ENCODE results near the gene NKRF. TPM values are rescaled to one million over a fixed set of nuclear protein-coding genes. Genes with fewer than 3 reads are reported as not detected.

The NKRF gene
- total RNA-seq, 1 experiment from 2014 or later, result 9.1 TPM

DNA sequence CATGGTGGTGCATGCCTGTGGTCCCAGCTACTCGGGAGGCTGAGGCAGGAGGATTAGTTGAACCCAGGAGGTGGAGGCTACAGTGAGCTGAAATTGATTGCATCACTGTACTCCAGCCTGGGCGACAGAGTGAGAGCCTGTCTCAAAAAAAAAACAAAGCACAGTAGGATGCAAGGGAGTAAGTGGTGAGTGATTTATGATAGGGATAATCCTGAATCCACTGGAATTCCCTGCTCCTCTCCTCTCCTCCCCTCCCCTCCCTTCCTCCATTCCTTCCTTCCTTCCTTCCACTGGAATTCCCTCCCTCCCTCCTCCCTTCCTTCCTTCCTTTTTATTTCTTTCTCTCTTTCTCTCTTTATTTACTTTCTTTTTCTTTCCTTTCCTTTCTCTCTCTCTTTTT, 40.9 kb upstream of the NKRF start:
- CTCF ChIA-PET, result no interaction called here
- Histone ChIP-seq H3K27ac (ENCODE audit: low read length) (no peak overlapping the region), H3K4me1 (ENCODE audit: insufficient read depth, low read length) (no peaks in the 10 kb centered on the region), H3K9ac (ENCODE audit: low read length) (no peak overlapping the region), H3F3A (ENCODE audit: low read length, unreplicated experiment) (no peaks in the 10 kb centered on the region), H3K4me3 (ENCODE audit: low read length) (no peak overlapping the region), H3K9me3 (ENCODE audit: low read length) (no peaks in the 10 kb centered on the region), H3K9me2 (replicated peaks; ENCODE audit: low read length) (no peaks in the 10 kb centered on the region), H3K27me3 (ENCODE audit: low read length) (no peaks in the 10 kb centered on the region), H3K36me3 (ENCODE audit: low read depth, low read length) (no peaks in the 10 kb centered on the region), H2AFZ (ENCODE audit: low read length) (no peak overlapping the region), H3K79me2 (ENCODE audit: low read length) (no peaks in the 10 kb centered on the region), H4K20me1 (ENCODE audit: low read length) (no peaks in the 10 kb centered on the region), H3K4me2 (ENCODE audit: low read length) (no peak overlapping the region)
- DNase-seq (no peak), ATAC-seq (no peak)
- POLR2A ChIA-PET (ENCODE audit: unreplicated experiment), result no interaction called here
- TF ChIP-seq EZH2 (IDR thresholded peaks at IDR 0.05; ENCODE audit: low read length, unreplicated experiment) (no peak), EZH2phosphoT487 (IDR thresholded peaks at IDR 0.05; ENCODE audit: borderline replicate concordance, low read length) (no peak), CTCF (conservative IDR thresholded peaks at IDR 0.05; ENCODE audit: low read depth, low read length) (no peak)
- intact Hi-C loops (cut with micrococcal nuclease), result no loop called here
- BruUV-seq (replicated peaks), result no TSS peak

DNA sequence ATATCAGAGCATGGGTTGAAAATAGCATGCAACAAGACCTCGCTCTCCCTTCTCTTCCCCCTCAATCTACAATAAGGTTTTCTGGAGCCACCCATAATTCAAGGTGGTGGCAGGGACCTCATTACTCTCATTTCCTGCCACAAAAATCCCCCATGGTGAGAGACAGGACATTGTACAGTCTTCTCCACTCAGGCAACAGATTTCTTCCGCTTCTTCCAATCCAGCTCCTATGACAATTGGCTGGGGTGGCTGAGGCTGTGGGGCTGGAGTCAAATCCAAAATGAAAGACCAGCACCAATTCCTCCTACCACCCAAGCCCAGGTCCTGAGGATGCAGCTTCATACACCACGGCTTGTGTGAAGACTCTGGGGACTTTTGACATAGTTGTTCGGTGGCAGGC, 40.3 kb upstream of the NKRF start:
- Histone ChIP-seq H3K27ac (ENCODE audit: low read length) (no peak overlapping the region), H3K4me2 (ENCODE audit: low read length) (no peak overlapping the region), H3K4me3 (ENCODE audit: low read length) (no peak overlapping the region), H4K20me1 (ENCODE audit: low read length) (no peaks in the 10 kb centered on the region), H2AFZ (ENCODE audit: low read length) (no peak overlapping the region), H3K27me3 (ENCODE audit: low read length) (no peaks in the 10 kb centered on the region), H3F3A (ENCODE audit: low read length, unreplicated experiment) (no peaks in the 10 kb centered on the region), H3K9ac (ENCODE audit: low read length) (no peak overlapping the region), H3K4me1 (ENCODE audit: insufficient read depth, low read length) (no peaks in the 10 kb centered on the region), H3K36me3 (ENCODE audit: low read depth, low read length) (no peaks in the 10 kb centered on the region), H3K79me2 (ENCODE audit: low read length) (no peaks in the 10 kb centered on the region), H3K9me2 (replicated peaks; ENCODE audit: low read length) (no peaks in the 10 kb centered on the region), H3K9me3 (ENCODE audit: low read length) (no peaks in the 10 kb centered on the region)
- no TSS peak for BruUV-seq (replicated peaks)
- CTCF ChIA-PET, result no interaction called here
- DNase-seq (no peak), ATAC-seq (no peak)
- POLR2A ChIA-PET (ENCODE audit: unreplicated experiment), result no interaction called here
- intact Hi-C loops (cut with micrococcal nuclease), result no loop called here
- TF ChIP-seq EZH2phosphoT487 (IDR thresholded peaks at IDR 0.05; ENCODE audit: borderline replicate concordance, low read length) (no peak), CTCF (conservative IDR thresholded peaks at IDR 0.05; ENCODE audit: low read depth, low read length) (no peak), EZH2 (IDR thresholded peaks at IDR 0.05; ENCODE audit: low read length, unreplicated experiment) (no peak)

DNA sequence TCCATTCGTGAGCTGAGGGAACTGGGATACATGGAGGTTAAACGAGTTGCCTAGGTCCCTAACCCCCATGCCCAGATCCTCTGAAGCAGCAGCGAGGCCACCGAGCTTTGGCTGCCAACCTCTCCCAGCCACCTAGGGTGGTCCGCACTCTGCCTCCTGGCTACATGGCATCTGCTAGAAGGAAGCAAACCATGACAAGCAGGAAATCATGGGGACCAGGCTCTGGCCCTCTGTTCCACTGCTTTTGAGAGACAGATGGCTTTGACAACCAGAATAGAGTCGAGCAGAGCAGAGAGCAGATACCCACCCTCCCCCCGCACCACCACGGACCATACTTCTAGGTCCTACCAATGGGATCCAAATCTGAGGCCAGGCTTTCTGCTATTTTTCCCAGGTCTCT, 37.5 kb upstream of the NKRF start:
- no peak for TF ChIP-seq EZH2 (IDR thresholded peaks at IDR 0.05; ENCODE audit: low read length, unreplicated experiment)
- no peak for TF ChIP-seq CTCF (conservative IDR thresholded peaks at IDR 0.05; ENCODE audit: low read depth, low read length)
- TF ChIP-seq EZH2phosphoT487 (IDR thresholded peaks at IDR 0.05; ENCODE audit: borderline replicate concordance, low read length), result no peak
- CTCF ChIA-PET, result no interaction called here

More for the DNA sequence above, 37.5 kb upstream of the NKRF start:
- Histone ChIP-seq H3K36me3 (ENCODE audit: low read depth, low read length) (no peaks in the 10 kb centered on the region), H3K27ac (ENCODE audit: low read length) (no peak overlapping the region), H3K79me2 (ENCODE audit: low read length) (no peaks in the 10 kb centered on the region), H3F3A (ENCODE audit: low read length, unreplicated experiment) (no peaks in the 10 kb centered on the region), H3K4me2 (ENCODE audit: low read length) (no peak overlapping the region), H3K27me3 (ENCODE audit: low read length) (no peaks in the 10 kb centered on the region), H3K9ac (ENCODE audit: low read length) (no peak overlapping the region), H3K9me3 (ENCODE audit: low read length) (no peaks in the 10 kb centered on the region), H4K20me1 (ENCODE audit: low read length) (no peaks in the 10 kb centered on the region), H3K4me3 (ENCODE audit: low read length) (no peak overlapping the region), H2AFZ (ENCODE audit: low read length) (no peak overlapping the region), H3K4me1 (ENCODE audit: insufficient read depth, low read length) (no peaks in the 10 kb centered on the region), H3K9me2 (replicated peaks; ENCODE audit: low read length) (no peaks in the 10 kb centered on the region)
- POLR2A ChIA-PET (ENCODE audit: unreplicated experiment), result no interaction called here
- intact Hi-C loops (cut with micrococcal nuclease), result no loop called here
- ATAC-seq, result no peak
- no peak for DNase-seq
- BruUV-seq (replicated peaks), result no TSS peak

Data from PC-3 (cell line).